ENCODE results near the gene OR52M1. TPM values are rescaled to one million over a fixed set of nuclear protein-coding genes. Genes with fewer than 3 reads are reported as not detected.

OR52M1 gene
- total RNA-seq, 1 experiment from 2014 or later: not detected

- H3K9me2 ChIP-seq (ENCODE audit: insufficient read depth): no peaks in the 10 kb centered on the region
- H3K4me1 ChIP-seq (replicated peaks; ENCODE audit: insufficient read depth): no peaks in the 10 kb centered on the region
- no peaks in the 10 kb centered on the region for H4K20me1 ChIP-seq (ENCODE audit: insufficient read depth)
- no peaks in the 10 kb centered on the region for H3F3A ChIP-seq (ENCODE audit: insufficient read depth, low read depth)
- BruUV-seq (replicated peaks): no TSS peak
- POLR2A ChIA-PET (ENCODE audit: unreplicated experiment): no interaction called here
- no peak for DNase-seq
- TF ChIP-seq CTCF (conservative IDR thresholded peaks at IDR 0.05) (no peak), EZH2 (IDR thresholded peaks at IDR 0.05; ENCODE audit: low read depth) (no peak)
- peaks cover 17% of the 10 kb centered on the region for H3K27me3 ChIP-seq (ENCODE audit: insufficient read depth, low read depth)
- H3K4me3 ChIP-seq: no peak overlapping the region
- no peak overlapping the region for H3K4me2 ChIP-seq
- H3K9me3 ChIP-seq (ENCODE audit: insufficient read depth, low read depth): no peaks in the 10 kb centered on the region
- H3K36me3 ChIP-seq (ENCODE audit: low read depth): no peaks in the 10 kb centered on the region
- CTCF ChIA-PET: no interaction called here
- H2AFZ ChIP-seq: no peak overlapping the region
- no peaks in the 10 kb centered on the region for H3K79me2 ChIP-seq (ENCODE audit: low read depth)
- intact Hi-C loops (cut with micrococcal nuclease; ENCODE audit: unreplicated experiment): no loop called here
- no peak overlapping the region for H3K27ac ChIP-seq
These were observed 35.1 kb downstream of the OR52M1 start for GRCh38 chr11:4580124-4580523.

DNA sequence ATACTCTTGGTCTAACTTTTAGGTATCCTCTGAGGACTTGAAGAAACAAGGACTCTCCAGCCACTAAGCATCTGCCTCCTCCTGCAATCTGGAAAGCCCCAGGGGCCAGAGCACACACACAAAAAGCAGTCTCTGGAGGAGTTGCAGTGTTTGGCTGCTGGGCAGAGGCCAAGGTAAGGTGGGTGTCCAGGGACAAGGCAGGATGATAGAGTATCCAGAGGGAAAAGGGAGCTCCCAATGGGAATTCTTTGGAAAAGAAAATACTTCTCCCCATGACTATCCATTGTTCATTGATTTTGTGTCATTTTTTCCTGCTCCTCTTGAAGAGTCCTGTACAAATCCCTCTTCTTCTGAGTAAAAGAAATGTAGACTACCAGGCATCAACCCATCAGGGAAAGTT lies 36.5 kb downstream of the OR52M1 start, which contains the start of gene OR52I2:
Gene OR52I2, plus strand, starts transcription at position 301 of the 400 bp plus-strand sequence.
- ChIA-PET CTCF (no interaction called here), POLR2A (ENCODE audit: unreplicated experiment) (no interaction called here)
- Histone ChIP-seq H3F3A (ENCODE audit: insufficient read depth, low read depth) (no peaks in the 10 kb centered on the region), H3K79me2 (ENCODE audit: low read depth) (no peaks in the 10 kb centered on the region), H2AFZ (no peak within 1 kb of the TSS), H3K4me3 (no peak within 1 kb of the TSS), H3K36me3 (ENCODE audit: low read depth) (no peaks in the 10 kb centered on the region), H3K9me3 (ENCODE audit: insufficient read depth, low read depth) (no peaks in the 10 kb centered on the region), H3K9me2 (ENCODE audit: insufficient read depth) (no peaks in the 10 kb centered on the region), H3K27me3 (ENCODE audit: insufficient read depth, low read depth) (peaks cover 14% of the 10 kb centered on the region; the same call in 1 of the 2 replicates), H3K27ac (no peak within 1 kb of the TSS), H4K20me1 (ENCODE audit: insufficient read depth) (no peaks in the 10 kb centered on the region), H3K4me2 (no peak within 1 kb of the TSS), H3K4me1 (replicated peaks; ENCODE audit: insufficient read depth) (no peaks in the 10 kb centered on the region)
- DNase-seq: no peak
- intact Hi-C loops (cut with micrococcal nuclease; ENCODE audit: unreplicated experiment): no loop called here
- BruUV-seq (replicated peaks): no TSS peak
- TF ChIP-seq CTCF (conservative IDR thresholded peaks at IDR 0.05) (no peak), EZH2 (IDR thresholded peaks at IDR 0.05; ENCODE audit: low read depth) (no peak)

DNA sequence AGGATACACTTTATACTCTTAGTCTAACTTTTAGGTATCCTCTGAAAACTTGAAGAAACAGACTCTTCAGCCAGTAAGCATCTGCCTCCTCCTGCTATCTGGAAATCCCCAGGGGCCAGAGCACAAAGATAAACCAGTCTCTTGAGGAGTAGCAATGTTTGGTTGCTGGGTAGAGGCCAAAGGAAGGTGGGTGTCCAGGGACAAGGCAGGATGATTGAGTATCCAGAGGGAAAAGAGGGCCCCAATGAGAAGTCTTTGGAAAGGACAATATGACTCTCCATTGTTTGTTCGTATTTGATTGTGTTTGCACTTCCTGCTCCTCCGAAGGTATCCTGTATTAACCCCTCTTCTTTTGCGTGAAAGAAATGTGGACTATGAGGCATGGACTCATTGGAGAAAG lies 44.0 kb downstream of the OR52M1 start:
- no peaks in the 10 kb centered on the region for H4K20me1 ChIP-seq (ENCODE audit: insufficient read depth)
- no TSS peak for BruUV-seq (replicated peaks)
- POLR2A ChIA-PET (ENCODE audit: unreplicated experiment): no interaction called here

More for the DNA sequence above, 44.0 kb downstream of the OR52M1 start:
- peaks cover 12% of the 10 kb centered on the region; the same call in 1 of the 2 replicates for H3K27me3 ChIP-seq (ENCODE audit: insufficient read depth, low read depth)
- H3K4me1 ChIP-seq (replicated peaks; ENCODE audit: insufficient read depth): no peaks in the 10 kb centered on the region
- no peaks in the 10 kb centered on the region for H3K9me3 ChIP-seq (ENCODE audit: insufficient read depth, low read depth)
- DNase-seq: no peak
- H3K79me2 ChIP-seq (ENCODE audit: low read depth): no peaks in the 10 kb centered on the region
- H3K4me2 ChIP-seq: no peak overlapping the region
- CTCF ChIA-PET: no interaction called here
- no peak overlapping the region for H3K27ac ChIP-seq
- H3K9me2 ChIP-seq (ENCODE audit: insufficient read depth): no peaks in the 10 kb centered on the region
- H3F3A ChIP-seq (ENCODE audit: insufficient read depth, low read depth): no peaks in the 10 kb centered on the region
- H3K4me3 ChIP-seq: no peak overlapping the region
- no peak overlapping the region for H2AFZ ChIP-seq
- no peak for TF ChIP-seq CTCF (conservative IDR thresholded peaks at IDR 0.05)
- TF ChIP-seq EZH2 (IDR thresholded peaks at IDR 0.05; ENCODE audit: low read depth): no peak
- H3K36me3 ChIP-seq (ENCODE audit: low read depth): no peaks in the 10 kb centered on the region
- intact Hi-C loops (cut with micrococcal nuclease; ENCODE audit: unreplicated experiment): no loop called here

Data from PC-9 (cell line).